NOMO-1 treated with dmso at 0.1 percent for 144 hours (cell line): ENCODE data around the gene RNF146.
A peak's percentile ranks its signal among the peaks of the same experiment; 100 is the strongest.
"Not testable (repeated sequence)": the region's sequence is repeated elsewhere in the genome, so short reads cannot be mapped to it uniquely, and the experiment has no call there.

Experiments
- DNase-seq: peaks from one replicate; lab custom pipeline; 2025; ENCODE audit not compliant: unreplicated experiment; lab: John Stamatoyannopoulos, UW

Gene RNF146

GRCh38 chr6:127266178-127266891, at the start of gene RNF146:
Gene RNF146, plus strand, starts transcription at chr6:127266864. Its CDS starts 13,475 bp downstream, at chr6:127280339.
- peak; percentile 88 for DNase-seq

- no peak for DNase-seq
Measured at GRCh38 chr6:127219869-127220268, 46.8 kb upstream of the RNF146 start.

DNA sequence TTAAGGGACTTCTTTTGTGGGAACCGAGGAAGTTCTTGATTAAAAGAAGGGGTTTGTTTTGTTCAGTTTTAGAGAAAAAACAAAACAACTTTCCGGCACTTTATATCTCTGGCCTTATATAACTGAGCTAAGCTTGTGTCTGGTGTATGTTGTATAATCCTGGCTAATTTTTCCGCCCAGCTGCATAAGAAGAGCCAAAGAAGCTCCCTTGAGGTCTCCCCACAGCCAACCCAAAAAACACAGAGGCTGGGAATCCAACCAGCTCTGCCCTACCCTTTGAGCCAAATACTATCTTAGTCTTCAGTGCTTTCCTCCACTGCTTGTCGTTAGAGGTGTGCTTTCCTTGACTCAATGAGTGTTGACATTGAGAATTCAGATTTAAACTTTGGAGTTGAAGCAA, 45.5 kb upstream of the RNF146 start:
- no peak for DNase-seq

GRCh38 chr6:127222418-127222817, 44.2 kb upstream of the RNF146 start:
- DNase-seq: no peak

DNA sequence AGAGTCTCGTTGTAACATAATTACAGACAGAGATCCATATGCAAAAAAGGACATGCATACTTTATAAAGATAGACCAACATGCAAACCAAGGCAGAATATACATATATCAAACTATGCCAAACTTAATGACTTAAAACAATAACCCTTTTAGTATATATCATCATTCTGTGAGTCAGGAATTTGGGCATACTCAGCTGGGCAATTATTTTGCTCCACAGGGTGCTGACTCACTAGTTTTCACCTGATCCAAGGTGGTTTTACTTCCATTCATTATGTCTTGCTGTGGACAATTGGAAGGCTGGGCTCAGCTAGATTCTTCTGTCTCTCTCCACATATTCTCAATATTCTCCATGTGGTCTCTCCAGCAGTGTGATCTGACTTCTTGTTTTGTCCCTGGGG, 41.2 kb upstream of the RNF146 start:
- DNase-seq: no peak

DNA sequence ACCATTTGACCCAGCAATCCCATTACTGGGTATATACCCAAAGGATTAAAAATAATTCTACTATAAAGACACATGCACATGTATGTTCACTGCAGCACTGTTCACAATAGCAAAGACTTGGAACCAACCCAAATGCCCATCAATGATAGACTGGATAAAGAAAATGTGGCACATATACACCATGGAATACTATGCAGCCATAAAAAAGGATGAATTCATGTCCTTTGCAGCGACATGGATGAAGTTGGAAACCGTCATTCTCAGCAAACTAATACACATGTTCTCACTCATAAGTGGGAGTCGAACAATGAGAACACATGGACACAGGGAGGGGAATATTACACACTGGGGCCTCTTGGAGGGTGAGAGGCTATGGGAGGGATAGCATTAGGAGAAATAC, 32.8 kb upstream of the RNF146 start:
- not testable (repeated sequence) for DNase-seq

DNA sequence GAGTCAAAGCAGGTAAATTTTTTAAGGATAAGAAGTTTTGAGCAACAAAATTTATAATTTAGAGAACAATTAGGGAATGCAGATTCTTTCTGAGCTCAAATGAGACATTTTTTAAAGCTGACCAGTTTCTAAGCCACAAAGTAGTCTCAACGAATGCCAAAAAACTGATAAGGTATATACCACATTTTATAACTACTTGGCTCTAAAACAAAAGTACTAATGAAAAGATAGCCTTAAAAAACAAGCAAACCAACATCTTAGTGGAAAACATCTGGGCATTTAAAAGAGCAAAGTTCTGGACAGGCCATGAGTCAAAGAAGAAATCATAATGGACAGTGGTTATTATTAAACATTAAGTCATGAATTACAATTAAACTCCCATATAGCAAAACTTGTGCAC, 23.2 kb upstream of the RNF146 start:
- DNase-seq: no peak

DNA sequence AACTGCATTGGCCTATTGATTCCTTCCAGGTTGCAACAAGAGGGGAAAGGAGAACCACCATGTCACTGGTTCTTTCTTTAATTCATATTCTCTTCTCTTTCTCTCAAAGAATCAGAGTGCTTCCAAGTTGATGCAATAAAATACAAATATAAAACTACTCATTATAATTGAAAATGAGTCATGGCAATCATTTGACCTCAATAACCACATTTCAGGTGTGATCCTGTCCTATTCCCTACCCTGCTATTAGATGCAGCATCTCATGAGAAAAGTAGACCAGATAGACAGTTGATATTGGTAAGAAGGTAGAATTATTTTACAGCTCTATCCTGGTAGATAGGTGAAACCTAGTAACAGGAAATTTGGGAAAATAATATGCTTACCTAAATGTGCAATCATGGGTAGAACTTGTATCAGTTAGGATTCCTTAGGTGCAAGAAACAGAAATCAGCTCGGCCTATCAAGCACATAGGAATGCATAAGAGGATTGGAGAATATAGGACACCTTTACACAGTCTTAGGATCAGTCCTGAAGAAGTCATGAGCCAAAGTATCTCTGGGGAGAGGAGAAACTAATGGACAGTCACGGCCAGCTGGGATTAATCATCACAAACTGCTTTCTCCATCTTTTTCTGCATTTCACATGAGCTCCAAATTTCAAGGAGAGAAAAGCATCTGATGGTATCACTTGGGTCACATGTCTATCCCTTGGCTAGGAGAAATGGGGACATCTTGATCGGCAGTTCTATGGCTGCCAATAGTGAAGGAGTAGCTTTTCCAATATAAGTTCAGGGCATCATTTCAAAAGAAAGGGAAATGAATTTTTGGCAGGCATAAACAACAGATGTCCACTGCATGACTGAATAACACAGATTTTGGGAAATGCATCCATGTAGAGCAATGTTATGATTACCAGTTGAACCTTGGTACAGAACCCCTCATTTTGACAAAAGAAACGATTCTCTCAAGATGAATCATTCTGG, 19.3 kb upstream of the RNF146 start:
- no peak for DNase-seq

DNA sequence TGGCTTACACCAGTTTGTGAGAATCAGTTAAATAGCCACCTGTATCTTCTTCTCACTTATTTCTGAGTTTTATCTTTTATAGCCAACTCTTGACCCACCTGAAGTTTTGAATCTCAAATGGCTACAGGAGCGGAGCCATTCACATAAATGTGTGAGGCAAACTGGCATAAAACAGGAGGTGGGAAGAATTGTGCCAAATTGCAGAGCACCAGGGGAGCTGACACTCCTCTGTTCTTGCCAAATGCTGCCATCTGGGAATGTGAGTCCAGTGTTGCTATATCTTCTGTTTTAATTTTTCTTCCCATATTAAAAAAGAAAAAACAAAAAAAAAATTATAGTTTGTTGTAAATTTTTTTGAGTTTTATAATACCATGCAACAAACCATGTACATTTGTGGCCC, 17.0 kb upstream of the RNF146 start:
- no peak for DNase-seq

DNA sequence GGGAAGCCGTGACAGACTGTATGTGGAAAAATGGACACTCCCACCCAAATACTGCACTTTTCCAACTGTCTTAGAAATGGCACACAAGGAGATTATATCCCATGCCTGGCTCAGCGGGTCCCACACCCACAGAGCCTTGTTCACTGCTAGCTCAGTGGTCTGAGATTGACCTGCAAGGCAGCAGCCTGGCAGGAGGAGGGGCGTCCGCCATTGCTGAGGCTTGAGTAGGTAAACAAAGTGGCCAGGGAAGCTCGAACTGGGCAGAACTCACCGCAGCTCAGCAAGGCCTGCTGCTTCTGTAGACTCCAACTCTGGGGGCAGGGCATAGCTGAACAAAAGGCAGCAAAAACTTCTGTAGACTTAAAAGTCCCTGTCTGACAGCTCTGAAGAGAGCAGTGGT, 11.4 kb upstream of the RNF146 start:
- no peak for DNase-seq

GRCh38 chr6:127262896-127263295, 3.8 kb upstream of the RNF146 start:
- no peak for DNase-seq

GRCh38 chr6:127263481-127263880, 3.2 kb upstream of the RNF146 start:
- no peak for DNase-seq

- peak; percentile 34 for DNase-seq
Measured at GRCh38 chr6:127266892-127267645, 405 bp downstream of the RNF146 start.

DNA sequence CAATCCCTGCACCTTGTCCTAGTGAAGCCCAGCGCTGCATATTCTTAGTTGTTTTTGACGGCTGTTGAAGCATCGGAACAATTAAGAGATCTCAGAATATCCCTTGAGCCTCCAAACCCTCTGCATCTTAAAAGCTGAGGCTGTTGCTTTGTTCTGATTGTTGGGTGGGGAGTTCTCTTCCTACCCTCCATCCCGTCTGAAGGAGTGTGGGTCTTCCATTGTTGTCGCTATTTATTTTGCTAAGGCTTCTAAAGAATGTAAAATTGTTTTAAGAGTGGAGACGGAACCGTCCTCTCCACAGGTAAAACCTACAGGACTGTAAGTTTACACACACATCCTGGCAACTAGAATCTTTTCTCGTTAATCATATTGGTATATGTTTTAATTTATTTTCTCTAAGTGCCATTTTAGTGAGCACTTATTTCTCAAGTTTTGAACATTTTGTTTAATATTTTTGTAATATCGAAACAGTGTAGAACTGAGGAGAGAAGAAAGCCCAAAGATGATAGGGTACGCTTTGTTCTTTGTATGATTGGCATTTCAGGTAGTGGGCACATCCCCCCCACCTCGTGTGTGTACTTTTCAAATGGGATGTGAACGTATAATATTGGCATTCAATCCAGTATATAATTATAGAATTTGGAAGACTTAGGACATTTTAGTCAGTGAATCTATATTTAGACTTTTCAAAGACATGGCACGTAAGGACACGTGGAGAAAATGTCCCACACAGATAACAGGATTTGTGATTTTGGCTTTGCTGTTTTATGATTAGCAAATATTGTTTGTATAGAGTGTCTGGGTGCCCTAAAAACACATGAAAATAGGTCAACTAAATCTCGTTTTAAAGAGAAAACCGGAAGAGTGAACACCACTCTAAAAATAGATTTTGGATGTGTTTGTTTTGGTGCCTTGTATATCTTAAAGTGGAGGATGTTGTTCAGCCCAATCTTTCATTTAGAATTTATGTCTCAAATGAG, 1.3 kb downstream of the RNF146 start:
- no peak for DNase-seq

DNA sequence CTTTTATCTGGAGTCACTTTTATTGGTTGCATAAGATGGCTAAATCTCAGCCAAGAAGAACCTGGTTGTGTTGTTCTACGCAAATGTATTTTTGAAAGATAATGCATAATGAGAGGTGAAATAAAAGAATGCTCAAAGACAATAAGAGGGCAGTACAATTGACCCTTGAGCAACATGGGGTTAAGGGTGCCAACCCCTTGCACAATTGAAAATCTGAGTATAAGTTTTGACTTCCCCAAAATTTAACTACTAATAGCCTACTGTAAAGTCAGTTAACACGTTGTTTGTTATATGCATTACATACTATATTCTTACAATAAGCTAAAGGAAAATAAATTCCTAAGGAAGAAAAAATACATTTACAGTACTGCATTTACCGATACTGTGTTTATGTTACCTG, 5.9 kb downstream of the RNF146 start:
- DNase-seq: no peak

DNA sequence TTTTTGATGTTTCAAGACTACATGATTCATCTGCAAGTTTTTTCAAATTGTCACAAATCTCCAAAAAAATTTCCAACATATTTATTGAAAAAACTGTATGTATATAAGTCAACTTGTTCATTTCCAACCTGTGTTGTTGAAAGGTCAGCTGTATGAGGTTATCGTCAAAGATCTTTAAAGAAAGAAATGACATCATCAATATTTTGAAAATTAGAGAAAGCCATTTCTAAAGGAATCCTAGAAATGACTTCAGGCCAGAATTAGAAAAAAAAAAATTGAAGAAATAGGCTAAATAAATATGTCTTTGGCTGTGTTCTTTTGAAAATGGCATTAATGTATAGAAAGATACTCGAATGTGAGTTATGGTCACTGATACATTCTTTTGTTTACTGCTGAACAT, 6.8 kb downstream of the RNF146 start:
- DNase-seq: no peak

DNA sequence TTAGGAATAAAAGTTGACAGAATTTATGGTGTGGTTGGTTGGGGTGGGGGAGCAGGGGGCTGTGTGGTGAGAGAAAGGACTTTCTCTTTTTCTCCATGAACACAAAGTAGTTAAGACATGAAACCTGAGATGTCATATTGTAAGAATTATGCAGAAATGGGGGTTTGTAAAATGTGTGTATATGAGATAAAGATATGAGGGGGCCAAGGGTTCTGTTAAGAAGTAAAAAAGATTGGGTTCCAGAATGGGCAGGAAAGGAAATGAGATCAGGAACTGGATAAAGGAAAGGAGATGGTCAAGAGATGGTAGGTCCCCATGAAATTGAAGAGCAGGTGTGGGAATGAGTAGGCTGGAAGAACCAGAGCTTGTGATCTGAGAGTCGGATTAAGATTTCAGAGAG, 9.7 kb downstream of the RNF146 start:
- no peak for DNase-seq

- no peak for DNase-seq
Measured at GRCh38 chr6:127277878-127278843, 11.5 kb downstream of the RNF146 start.

- DNase-seq: no peak
Measured at GRCh38 chr6:127279815-127280214, 13.2 kb downstream of the RNF146 start.
